Measurements from ENCODE around the gene RNF151. TPM values are rescaled to one million over a fixed set of nuclear protein-coding genes. Genes with fewer than 3 reads are reported as not detected.

Gene RNF151
- polyA plus RNA-seq, 1 donor from 2014 or later: not detected

DNA sequence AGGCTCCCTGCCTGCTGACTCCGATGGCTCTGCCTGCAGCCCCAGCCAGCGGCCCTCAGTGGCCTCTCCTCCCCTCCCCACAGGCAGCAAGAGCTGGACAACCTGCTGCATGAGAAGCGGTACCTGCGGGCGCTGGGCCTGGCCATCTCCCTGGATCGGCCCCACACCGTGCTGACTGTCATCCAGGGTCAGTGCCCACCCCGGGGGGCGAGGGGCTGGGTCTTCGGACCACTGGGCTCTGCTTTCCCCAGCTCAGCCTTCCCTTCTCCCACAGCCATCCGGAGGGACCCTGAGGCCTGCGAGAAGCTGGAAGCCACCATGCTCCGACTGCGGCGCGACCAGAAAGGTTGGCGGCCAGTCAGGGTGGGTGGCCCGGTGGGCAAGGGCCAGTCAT, 11.2 kb downstream of the RNF151 start:
- Histone ChIP-seq H3F3A (ENCODE audit: insufficient read depth, low read length, poor library complexity, severe bottlenecking) (no peaks in the 10 kb centered on the region), H3K79me2 (replicated peaks; ENCODE audit: insufficient read depth, low read length) (peaks cover under 1% of the 10 kb centered on the region), H3K4me3 (ENCODE audit: low read length) (no peak overlapping the region), H3K9me3 (ENCODE audit: low read length) (no peaks in the 10 kb centered on the region), H2AFZ (ENCODE audit: low read depth, low read length) (no peak overlapping the region), H3K27me3 (ENCODE audit: insufficient read depth, low read depth, low read length) (peaks cover 29% of the 10 kb centered on the region), H3K36me3 (ENCODE audit: insufficient read depth, low read length) (no peaks in the 10 kb centered on the region), H3K9me2 (ENCODE audit: insufficient read depth, low read length) (no peaks in the 10 kb centered on the region), H3K4me2 (ENCODE audit: low read length) (no peak overlapping the region), H3K27ac (ENCODE audit: low read length) (no peak overlapping the region), H3K9ac (ENCODE audit: low read length) (no peak overlapping the region), H4K20me1 (ENCODE audit: insufficient read depth) (no peaks in the 10 kb centered on the region)
- TF ChIP-seq, protein P1, sequence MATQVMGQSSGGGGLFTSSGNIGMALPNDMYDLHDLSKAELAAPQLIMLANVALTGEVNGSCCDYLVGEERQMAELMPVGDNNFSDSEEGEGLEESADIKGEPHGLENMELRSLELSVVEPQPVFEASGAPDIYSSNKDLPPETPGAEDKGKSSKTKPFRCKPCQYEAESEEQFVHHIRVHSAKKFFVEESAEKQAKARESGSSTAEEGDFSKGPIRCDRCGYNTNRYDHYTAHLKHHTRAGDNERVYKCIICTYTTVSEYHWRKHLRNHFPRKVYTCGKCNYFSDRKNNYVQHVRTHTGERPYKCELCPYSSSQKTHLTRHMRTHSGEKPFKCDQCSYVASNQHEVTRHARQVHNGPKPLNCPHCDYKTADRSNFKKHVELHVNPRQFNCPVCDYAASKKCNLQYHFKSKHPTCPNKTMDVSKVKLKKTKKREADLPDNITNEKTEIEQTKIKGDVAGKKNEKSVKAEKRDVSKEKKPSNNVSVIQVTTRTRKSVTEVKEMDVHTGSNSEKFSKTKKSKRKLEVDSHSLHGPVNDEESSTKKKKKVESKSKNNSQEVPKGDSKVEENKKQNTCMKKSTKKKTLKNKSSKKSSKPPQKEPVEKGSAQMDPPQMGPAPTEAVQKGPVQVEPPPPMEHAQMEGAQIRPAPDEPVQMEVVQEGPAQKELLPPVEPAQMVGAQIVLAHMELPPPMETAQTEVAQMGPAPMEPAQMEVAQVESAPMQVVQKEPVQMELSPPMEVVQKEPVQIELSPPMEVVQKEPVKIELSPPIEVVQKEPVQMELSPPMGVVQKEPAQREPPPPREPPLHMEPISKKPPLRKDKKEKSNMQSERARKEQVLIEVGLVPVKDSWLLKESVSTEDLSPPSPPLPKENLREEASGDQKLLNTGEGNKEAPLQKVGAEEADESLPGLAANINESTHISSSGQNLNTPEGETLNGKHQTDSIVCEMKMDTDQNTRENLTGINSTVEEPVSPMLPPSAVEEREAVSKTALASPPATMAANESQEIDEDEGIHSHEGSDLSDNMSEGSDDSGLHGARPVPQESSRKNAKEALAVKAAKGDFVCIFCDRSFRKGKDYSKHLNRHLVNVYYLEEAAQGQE (IDR thresholded peaks at IDR 0.05; ENCODE audit: borderline replicate concordance): no peak
- TF ChIP-seq EP300 (conservative IDR thresholded peaks at IDR 0.05; ENCODE audit: poor library complexity, severe bottlenecking) (no peak), EZH2 (IDR thresholded peaks at IDR 0.05; ENCODE audit: borderline replicate concordance, insufficient read depth, low read length, poor library complexity, severe bottlenecking) (no peak), TAF1 (IDR thresholded peaks at IDR 0.05; ENCODE audit: low read depth) (no peak)
- TF ChIP-seq, protein P2, sequence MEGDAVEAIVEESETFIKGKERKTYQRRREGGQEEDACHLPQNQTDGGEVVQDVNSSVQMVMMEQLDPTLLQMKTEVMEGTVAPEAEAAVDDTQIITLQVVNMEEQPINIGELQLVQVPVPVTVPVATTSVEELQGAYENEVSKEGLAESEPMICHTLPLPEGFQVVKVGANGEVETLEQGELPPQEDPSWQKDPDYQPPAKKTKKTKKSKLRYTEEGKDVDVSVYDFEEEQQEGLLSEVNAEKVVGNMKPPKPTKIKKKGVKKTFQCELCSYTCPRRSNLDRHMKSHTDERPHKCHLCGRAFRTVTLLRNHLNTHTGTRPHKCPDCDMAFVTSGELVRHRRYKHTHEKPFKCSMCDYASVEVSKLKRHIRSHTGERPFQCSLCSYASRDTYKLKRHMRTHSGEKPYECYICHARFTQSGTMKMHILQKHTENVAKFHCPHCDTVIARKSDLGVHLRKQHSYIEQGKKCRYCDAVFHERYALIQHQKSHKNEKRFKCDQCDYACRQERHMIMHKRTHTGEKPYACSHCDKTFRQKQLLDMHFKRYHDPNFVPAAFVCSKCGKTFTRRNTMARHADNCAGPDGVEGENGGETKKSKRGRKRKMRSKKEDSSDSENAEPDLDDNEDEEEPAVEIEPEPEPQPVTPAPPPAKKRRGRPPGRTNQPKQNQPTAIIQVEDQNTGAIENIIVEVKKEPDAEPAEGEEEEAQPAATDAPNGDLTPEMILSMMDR (IDR thresholded peaks at IDR 0.05; ENCODE audit: poor library complexity, severe bottlenecking): no peak

DNA sequence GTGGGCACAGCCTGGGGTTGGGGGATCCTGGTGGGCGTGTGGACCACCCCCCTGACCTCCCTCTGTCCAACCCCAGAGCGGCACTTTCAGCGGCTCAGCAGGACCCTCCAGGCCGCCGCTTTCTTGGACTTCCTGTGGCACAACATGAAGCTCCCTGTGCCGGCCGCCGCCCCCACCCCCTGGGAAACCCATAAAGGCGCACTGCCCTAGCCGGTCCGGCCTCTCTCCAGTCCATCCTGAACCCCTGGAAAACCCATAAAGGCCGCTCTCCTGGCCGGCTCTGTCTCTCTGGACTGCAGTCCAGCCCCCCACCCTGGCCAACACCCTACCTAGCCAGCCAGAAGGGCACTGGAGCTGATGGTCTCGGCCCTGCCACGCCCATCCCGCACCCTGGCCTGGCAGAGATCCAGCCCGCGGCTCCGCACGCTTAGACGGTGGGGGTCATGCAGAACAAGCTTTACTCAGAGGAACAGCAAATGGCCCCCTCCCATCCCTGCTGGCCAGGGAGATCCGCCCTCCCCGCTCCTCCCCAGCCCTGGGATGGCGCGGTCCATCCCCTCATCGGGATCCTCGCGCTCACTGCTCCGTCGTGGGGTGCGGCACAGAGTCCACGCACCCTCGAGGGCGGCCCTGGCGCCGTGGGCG, 11.9 kb downstream of the RNF151 start:
- Histone ChIP-seq H3K4me3 (ENCODE audit: low read length) (no peak overlapping the region), H3K36me3 (ENCODE audit: insufficient read depth, low read length) (no peaks in the 10 kb centered on the region), H3K9ac (ENCODE audit: low read length) (no peak overlapping the region), H3K9me2 (ENCODE audit: insufficient read depth, low read length) (no peaks in the 10 kb centered on the region), H2AFZ (ENCODE audit: low read depth, low read length) (no peak overlapping the region), H3K79me2 (replicated peaks; ENCODE audit: insufficient read depth, low read length) (no peaks in the 10 kb centered on the region), H3K27ac (ENCODE audit: low read length) (no peak overlapping the region), H3F3A (ENCODE audit: insufficient read depth, low read length, poor library complexity, severe bottlenecking) (no peaks in the 10 kb centered on the region), H3K9me3 (ENCODE audit: low read length) (no peaks in the 10 kb centered on the region), H3K4me2 (ENCODE audit: low read length) (no peak overlapping the region), H3K27me3 (ENCODE audit: insufficient read depth, low read depth, low read length) (peaks cover 29% of the 10 kb centered on the region), H4K20me1 (ENCODE audit: insufficient read depth) (no peaks in the 10 kb centered on the region)
- TF ChIP-seq, protein P1 (IDR thresholded peaks at IDR 0.05; ENCODE audit: borderline replicate concordance): no peak
- TF ChIP-seq, protein P2 (IDR thresholded peaks at IDR 0.05; ENCODE audit: poor library complexity, severe bottlenecking): no peak
- no peak for TF ChIP-seq TAF1 (IDR thresholded peaks at IDR 0.05; ENCODE audit: low read depth)

Data from neural cell (in vitro differentiated cells).